ENCODE results near the gene ASB9. TPM values are rescaled to one million over a fixed set of nuclear protein-coding genes. Genes with fewer than 3 reads are reported as not detected.

ASB9 gene
- polyA plus RNA-seq, 2 of the 4 experiments (the other 2 are of a cell fraction), result 24.7 to 40.8 TPM

DNA sequence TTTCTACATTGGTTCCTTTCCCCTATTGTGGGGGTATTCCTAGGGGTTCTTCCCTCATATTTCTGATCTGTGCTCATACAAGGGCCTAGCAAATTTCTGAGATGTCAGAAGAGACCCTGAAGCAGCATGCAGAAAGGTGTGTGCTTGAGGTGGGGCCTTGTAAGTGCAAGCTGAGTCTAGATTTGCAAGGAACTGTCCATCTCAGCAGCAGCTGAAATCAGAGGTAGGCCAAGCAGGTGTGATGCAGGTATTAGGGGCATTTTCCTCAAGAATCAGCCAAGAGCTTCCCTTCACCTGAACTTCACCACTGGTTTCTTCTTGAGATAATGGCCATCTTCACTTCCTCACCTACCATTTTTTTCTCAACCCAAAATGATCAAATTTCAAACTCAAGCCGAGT is 45.1 kb downstream of the ASB9 start:
- ATAC-seq (no peak), FAIRE-seq (no peak), DNase-seq (ENCODE audit: low read depth in 1 of 2, low spot score in 1 of 2) (no peak)
- no peak for TF ChIP-seq GATA3 (IDR thresholded peaks at IDR 0.05; ENCODE audit: borderline replicate concordance)
- TF ChIP-seq TFCP2L1 (CRISPR knock-in tag; IDR thresholded peaks at IDR 0.05), result no peak
- TF ChIP-seq RARB (CRISPR knock-in tag; IDR thresholded peaks at IDR 0.05), result no peak
- no peak for TF ChIP-seq EHF (CRISPR knock-in tag; IDR thresholded peaks at IDR 0.05)
- 69% methylated on average over 1 of the region's 1 CpG for WGBS (ENCODE audit: missing lambda C conversion rate)
- POLR2A ChIA-PET, result no interaction called here
- Histone ChIP-seq H3K27ac (no peak overlapping the region), H3K4me3 (no peak overlapping the region), H3K9me3 (no peaks in the 10 kb centered on the region), H3K4me1 (0 out of 3 replicates have a peak, but pooled peaks cover 7% of the 10 kb centered on the region), H3K4me2 (no peak overlapping the region)
- CTCF ChIA-PET, result no interaction called here

DNA sequence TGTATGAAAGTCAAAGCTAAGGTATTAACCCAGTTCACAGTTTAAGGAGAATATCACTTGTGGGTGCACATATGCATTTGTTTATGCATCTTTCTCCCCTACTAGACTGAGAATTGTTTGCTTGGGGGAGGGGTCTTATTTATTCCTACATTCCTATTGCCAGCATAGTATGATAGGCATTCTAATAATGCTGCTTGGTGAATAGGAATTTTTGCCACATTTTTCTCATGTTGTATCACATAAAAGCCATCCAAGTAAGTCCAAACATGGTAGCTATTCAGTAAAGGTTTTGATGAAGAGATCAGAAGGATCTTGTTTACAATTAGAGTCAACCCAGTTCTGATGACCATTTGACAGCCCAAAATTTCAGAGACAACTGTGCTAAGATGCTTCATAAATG is 48.6 kb downstream of the ASB9 start:
- DNase-seq (ENCODE audit: low read depth in 1 of 2, low spot score in 1 of 2) (no peak), FAIRE-seq (peak; percentile 93), ATAC-seq (no peak; a peak in 1 of 6 replicates)
- peak overlapping the region; percentile 41; the same call in 1 of the 3 replicates for H3K4me2 ChIP-seq
- H3K4me1 ChIP-seq, result 0 out of 3 replicates have a peak, but pooled peaks cover 7% of the 10 kb centered on the region
- H3K4me3 ChIP-seq, result no peak overlapping the region
- H3K9me3 ChIP-seq, result no peaks in the 10 kb centered on the region
- CTCF ChIA-PET, result no interaction called here
- POLR2A ChIA-PET, result no interaction called here
- H3K27ac ChIP-seq, result no peak overlapping the region
- TF ChIP-seq ESRRA (IDR thresholded peaks at IDR 0.05; ENCODE audit: borderline replicate concordance, low read length) (no peak), HEYL (CRISPR knock-in tag; IDR thresholded peaks at IDR 0.05) (no peak), MAZ (IDR thresholded peaks at IDR 0.05; ENCODE audit: borderline replicate concordance, low read depth, low read length) (no peak), ZSCAN20 (CRISPR knock-in tag; IDR thresholded peaks at IDR 0.05) (no peak), SMC3 (IDR thresholded peaks at IDR 0.05) (no peak), ZNF302 (CRISPR knock-in tag; IDR thresholded peaks at IDR 0.05) (no peak), HOXA7 (CRISPR knock-in tag; IDR thresholded peaks at IDR 0.05) (no peak)
- TF ChIP-seq, protein P1, sequence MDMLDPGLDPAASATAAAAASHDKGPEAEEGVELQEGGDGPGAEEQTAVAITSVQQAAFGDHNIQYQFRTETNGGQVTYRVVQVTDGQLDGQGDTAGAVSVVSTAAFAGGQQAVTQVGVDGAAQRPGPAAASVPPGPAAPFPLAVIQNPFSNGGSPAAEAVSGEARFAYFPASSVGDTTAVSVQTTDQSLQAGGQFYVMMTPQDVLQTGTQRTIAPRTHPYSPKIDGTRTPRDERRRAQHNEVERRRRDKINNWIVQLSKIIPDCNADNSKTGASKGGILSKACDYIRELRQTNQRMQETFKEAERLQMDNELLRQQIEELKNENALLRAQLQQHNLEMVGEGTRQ (IDR thresholded peaks at IDR 0.05), result no peak
- TF ChIP-seq, protein P2, sequence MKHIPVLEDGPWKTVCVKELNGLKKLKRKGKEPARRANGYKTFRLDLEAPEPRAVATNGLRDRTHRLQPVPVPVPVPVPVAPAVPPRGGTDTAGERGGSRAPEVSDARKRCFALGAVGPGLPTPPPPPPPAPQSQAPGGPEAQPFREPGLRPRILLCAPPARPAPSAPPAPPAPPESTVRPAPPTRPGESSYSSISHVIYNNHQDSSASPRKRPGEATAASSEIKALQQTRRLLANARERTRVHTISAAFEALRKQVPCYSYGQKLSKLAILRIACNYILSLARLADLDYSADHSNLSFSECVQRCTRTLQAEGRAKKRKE (CRISPR knock-in tag; IDR thresholded peaks at IDR 0.05; ENCODE audit: low read depth), result no peak

DNA sequence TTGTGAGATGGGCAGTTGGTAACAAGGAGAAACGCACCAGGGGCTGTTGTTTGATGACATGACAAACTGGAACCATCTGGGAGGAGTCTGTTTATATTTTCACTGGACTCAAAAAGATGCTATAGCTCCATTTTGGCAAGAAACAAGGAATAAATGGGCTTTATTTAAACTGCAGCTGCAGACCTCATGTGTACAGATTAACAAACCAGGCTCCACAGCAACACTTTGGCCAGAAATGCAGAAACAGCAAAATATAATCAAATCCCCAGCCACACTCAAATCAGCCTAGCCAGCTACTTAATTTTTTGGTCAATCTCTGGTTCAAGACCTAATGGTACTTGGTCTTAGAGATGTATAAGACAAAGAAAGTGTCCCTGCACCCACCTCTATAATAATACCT is 52.7 kb downstream of the ASB9 start:
- Histone ChIP-seq H3K9me3 (no peaks in the 10 kb centered on the region), H3K4me2 (no peak overlapping the region), H3K27ac (no peak overlapping the region), H3K4me3 (no peak overlapping the region), H3K4me1 (0 out of 3 replicates have a peak, but pooled peaks cover 7% of the 10 kb centered on the region)
- no CpG with 5 or more reads among the region's 1 CpG for WGBS (ENCODE audit: missing lambda C conversion rate)
- DNase-seq (ENCODE audit: low read depth in 1 of 2, low spot score in 1 of 2) (no peak), FAIRE-seq (no peak), ATAC-seq (no peak)
- CTCF ChIA-PET, result no interaction called here
- TF ChIP-seq FOSB (CRISPR knock-in tag; IDR thresholded peaks at IDR 0.05), result no peak
- TF ChIP-seq TFCP2L1 (CRISPR knock-in tag; IDR thresholded peaks at IDR 0.05), result no peak
- TF ChIP-seq HDAC2 (IDR thresholded peaks at IDR 0.05), result no peak
- no peak for TF ChIP-seq RARB (CRISPR knock-in tag; IDR thresholded peaks at IDR 0.05)
- no peak for TF ChIP-seq BHLHE40 (IDR thresholded peaks at IDR 0.05; ENCODE audit: low read depth, low read length)
- no peak for TF ChIP-seq NR3C1 (IDR thresholded peaks at IDR 0.05)
- TF ChIP-seq MAZ (IDR thresholded peaks at IDR 0.05; ENCODE audit: borderline replicate concordance, low read depth, low read length), result no peak
- TF ChIP-seq, protein P3, sequence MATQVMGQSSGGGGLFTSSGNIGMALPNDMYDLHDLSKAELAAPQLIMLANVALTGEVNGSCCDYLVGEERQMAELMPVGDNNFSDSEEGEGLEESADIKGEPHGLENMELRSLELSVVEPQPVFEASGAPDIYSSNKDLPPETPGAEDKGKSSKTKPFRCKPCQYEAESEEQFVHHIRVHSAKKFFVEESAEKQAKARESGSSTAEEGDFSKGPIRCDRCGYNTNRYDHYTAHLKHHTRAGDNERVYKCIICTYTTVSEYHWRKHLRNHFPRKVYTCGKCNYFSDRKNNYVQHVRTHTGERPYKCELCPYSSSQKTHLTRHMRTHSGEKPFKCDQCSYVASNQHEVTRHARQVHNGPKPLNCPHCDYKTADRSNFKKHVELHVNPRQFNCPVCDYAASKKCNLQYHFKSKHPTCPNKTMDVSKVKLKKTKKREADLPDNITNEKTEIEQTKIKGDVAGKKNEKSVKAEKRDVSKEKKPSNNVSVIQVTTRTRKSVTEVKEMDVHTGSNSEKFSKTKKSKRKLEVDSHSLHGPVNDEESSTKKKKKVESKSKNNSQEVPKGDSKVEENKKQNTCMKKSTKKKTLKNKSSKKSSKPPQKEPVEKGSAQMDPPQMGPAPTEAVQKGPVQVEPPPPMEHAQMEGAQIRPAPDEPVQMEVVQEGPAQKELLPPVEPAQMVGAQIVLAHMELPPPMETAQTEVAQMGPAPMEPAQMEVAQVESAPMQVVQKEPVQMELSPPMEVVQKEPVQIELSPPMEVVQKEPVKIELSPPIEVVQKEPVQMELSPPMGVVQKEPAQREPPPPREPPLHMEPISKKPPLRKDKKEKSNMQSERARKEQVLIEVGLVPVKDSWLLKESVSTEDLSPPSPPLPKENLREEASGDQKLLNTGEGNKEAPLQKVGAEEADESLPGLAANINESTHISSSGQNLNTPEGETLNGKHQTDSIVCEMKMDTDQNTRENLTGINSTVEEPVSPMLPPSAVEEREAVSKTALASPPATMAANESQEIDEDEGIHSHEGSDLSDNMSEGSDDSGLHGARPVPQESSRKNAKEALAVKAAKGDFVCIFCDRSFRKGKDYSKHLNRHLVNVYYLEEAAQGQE (IDR thresholded peaks at IDR 0.05), result no peak
- TF ChIP-seq CBX8 (IDR thresholded peaks at IDR 0.05), result no peak
- no peak for TF ChIP-seq HEYL (CRISPR knock-in tag; IDR thresholded peaks at IDR 0.05)
- POLR2A ChIA-PET, result no interaction called here
